ENCODE data around the gene TOPBP1. TPM values are rescaled to one million over a fixed set of nuclear protein-coding genes. Genes with fewer than 3 reads are reported as not detected.

TOPBP1 gene
- total RNA-seq, 1 donor from 2014 or later: 10.4 TPM

DNA sequence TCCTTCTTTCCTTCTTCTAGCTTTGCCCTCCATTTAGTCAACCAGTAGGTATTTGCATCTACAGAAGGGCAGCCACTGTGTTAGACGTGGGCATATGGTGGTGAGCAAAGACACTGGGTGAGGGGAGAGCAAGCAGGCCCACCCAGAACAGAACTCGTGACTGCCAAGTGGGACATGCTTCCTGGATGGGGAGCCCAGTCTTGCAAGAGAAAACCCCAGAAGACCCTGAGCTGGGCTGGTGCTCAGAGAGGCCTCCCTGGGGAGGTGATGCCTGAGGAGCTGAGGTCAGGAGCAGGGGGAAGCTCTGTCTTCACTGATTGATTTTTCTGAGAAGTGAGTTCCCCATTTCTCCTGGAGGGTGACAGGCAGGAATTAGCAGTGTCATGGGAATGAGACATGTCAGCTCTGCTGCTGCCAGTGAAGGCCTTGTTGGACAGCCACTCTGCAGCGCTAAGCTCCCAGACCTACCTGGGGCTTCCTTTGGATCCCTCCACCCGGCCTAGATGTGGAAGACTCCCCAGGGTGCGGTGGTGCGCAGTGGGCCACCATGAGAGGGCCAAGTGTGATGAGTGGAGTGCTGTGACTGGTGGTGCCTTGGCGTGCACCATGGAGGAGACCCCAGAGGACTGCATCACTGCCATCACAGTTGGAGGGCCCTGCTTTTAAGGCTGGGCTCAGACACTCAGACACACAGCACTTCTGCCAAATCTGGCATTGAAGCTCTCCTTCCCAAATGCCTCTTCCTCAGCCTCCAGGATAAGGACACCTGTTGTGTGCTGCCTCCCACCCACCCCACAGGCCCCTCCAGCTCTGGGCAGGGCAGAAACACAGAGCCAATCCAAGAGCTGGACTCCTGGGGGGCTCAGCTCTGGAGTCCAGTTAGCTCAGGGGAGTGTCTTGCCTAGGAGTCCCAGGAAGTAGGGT, 40.0 kb upstream of the TOPBP1 start:
- Histone ChIP-seq H3K27ac (replicated peaks) (no peak overlapping the region), H3K36me3 (no peaks in the 10 kb centered on the region), H3K4me1 (no peaks in the 10 kb centered on the region), H3K27me3 (ENCODE audit: low read depth) (no peaks in the 10 kb centered on the region), H3K4me3 (no peak overlapping the region), H3K9me3 (replicated peaks) (no peaks in the 10 kb centered on the region)
- intact Hi-C loops (cut with micrococcal nuclease): no loop called here
- TF ChIP-seq CTCF (IDR thresholded peaks at IDR 0.05; ENCODE audit: borderline replicate concordance): no peak
- DNase-seq: no peak

DNA sequence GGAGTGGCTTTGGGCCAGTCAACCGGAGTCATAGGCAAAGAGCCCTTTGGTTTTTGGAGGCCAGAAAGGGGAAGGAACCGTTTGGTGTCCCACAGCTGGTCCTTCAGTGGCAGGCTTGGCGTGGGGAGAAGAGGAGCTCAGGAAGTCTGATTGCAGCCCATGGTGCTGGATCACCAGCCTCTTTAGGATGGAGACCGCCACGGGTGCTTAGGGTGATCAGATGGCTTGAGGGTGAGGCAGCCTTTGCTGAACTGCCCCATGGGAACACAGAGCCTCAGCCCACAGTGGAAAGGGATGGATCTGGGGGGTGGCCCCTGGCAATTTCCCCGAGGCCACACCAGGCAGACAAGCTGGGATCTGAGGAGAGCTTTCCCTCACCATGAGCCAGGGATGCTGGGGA, 38.6 kb upstream of the TOPBP1 start:
- Histone ChIP-seq H3K4me3 (no peak overlapping the region), H3K4me1 (no peaks in the 10 kb centered on the region), H3K36me3 (no peaks in the 10 kb centered on the region), H3K27ac (replicated peaks) (no peak overlapping the region), H3K27me3 (ENCODE audit: low read depth) (no peaks in the 10 kb centered on the region), H3K9me3 (replicated peaks) (no peaks in the 10 kb centered on the region)
- no peak for TF ChIP-seq CTCF (IDR thresholded peaks at IDR 0.05; ENCODE audit: borderline replicate concordance)
- intact Hi-C loops (cut with micrococcal nuclease): no loop called here
- DNase-seq: no peak

- H3K27me3 ChIP-seq (ENCODE audit: low read depth): no peaks in the 10 kb centered on the region
- H3K27ac ChIP-seq (replicated peaks): no peak overlapping the region
- TF ChIP-seq CTCF (IDR thresholded peaks at IDR 0.05; ENCODE audit: borderline replicate concordance): no peak
- no peaks in the 10 kb centered on the region for H3K36me3 ChIP-seq
- no peak for DNase-seq
- intact Hi-C loops (cut with micrococcal nuclease): no loop called here
- H3K9me3 ChIP-seq (replicated peaks): no peaks in the 10 kb centered on the region
- no peak overlapping the region for H3K4me3 ChIP-seq
- H3K4me1 ChIP-seq: no peaks in the 10 kb centered on the region
Observed at GRCh38 chr3:133699903-133700302, 38.2 kb upstream of the TOPBP1 start.

DNA sequence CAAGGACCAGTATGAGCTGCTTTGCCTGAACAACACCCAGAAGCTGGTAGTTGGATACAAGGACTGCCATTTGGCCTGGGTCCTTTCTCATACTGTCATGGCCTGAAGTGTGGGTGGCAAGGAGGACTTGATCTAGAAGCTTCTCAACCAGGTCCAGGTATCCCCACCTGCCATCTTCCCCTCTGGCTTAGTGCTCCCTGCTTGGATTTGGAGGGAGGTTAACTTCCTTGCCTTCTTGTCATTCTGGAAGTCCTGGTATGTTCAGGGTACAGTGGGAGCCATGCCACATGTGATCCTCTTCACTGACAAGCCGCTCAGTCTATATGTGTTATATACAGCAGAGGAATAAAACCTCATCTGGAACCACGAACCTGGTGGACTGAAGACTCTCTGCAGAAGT, 37.7 kb upstream of the TOPBP1 start:
- Histone ChIP-seq H3K4me1 (no peaks in the 10 kb centered on the region), H3K4me3 (no peak overlapping the region), H3K36me3 (no peaks in the 10 kb centered on the region), H3K27me3 (ENCODE audit: low read depth) (no peaks in the 10 kb centered on the region), H3K9me3 (replicated peaks) (no peaks in the 10 kb centered on the region), H3K27ac (replicated peaks) (no peak overlapping the region)
- no peak for DNase-seq
- intact Hi-C loops (cut with micrococcal nuclease): no loop called here
- TF ChIP-seq CTCF (IDR thresholded peaks at IDR 0.05; ENCODE audit: borderline replicate concordance): no peak

DNA sequence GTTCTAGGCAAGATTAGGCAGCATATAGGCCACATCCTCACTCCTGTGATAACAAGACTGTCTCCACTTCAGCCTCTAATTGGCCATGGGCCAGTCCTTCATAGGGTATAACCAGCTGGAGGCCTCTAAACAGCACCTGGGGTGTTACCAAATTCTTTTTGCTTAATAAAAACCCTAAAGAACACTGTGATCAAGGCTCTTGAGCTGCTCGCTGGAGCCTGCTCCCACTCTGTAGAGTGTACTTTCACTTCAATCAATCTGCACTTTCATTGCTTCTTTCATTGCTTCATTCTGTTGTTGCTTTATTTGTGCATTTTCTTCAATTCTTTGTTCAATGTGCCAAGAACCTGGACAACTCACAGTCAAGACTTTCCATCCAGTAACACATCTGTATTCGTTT, 36.2 kb upstream of the TOPBP1 start:
- DNase-seq: no peak
- Histone ChIP-seq H3K4me3 (no peak overlapping the region), H3K27me3 (ENCODE audit: low read depth) (no peaks in the 10 kb centered on the region), H3K4me1 (no peaks in the 10 kb centered on the region), H3K36me3 (no peaks in the 10 kb centered on the region), H3K9me3 (replicated peaks) (no peaks in the 10 kb centered on the region), H3K27ac (replicated peaks) (no peak overlapping the region)
- intact Hi-C loops (cut with micrococcal nuclease): no loop called here
- no peak for TF ChIP-seq CTCF (IDR thresholded peaks at IDR 0.05; ENCODE audit: borderline replicate concordance)
